ENCODE results near the gene ZDHHC14. TPM values are rescaled to one million over a fixed set of nuclear protein-coding genes. Genes with fewer than 3 reads are reported as not detected.

ZDHHC14 gene
- total RNA-seq, 1 experiment from 2014 or later: 1.7 TPM

GRCh38 chr6:157632821-157633220, 251.8 kb downstream of the ZDHHC14 start:
- H3K4me1 Mint-ChIP-seq: peaks cover 14 to 27% of the 10 kb centered on the region in 2 experiments
- Histone ChIP-seq H2AFZ (ENCODE audit: low read length) (no peak overlapping the region), H3K14ac (ENCODE audit: insufficient read depth, low read length) (no peak overlapping the region), H3T11ph (ENCODE audit: low read length) (no peak overlapping the region), H2BK20ac (ENCODE audit: low read depth, low read length, poor library complexity, severe bottlenecking) (no peak overlapping the region), H3K79me1 (ENCODE audit: insufficient read depth, low read depth, low read length, poor library complexity, severe bottlenecking) (no peaks in the 10 kb centered on the region), H4K20me1 (ENCODE audit: control insufficient read depth, insufficient read depth, insufficient read length) (no peaks in the 10 kb centered on the region), H3K27ac (ENCODE audit: insufficient read length, low read depth, low read length) (no peak overlapping the region), H3K18ac (ENCODE audit: insufficient read length, low read depth, low read length) (no peak overlapping the region), H3K9me3 (ENCODE audit: control insufficient read depth, low read depth, low read length) (no peaks in the 10 kb centered on the region), H4K91ac (ENCODE audit: insufficient read length, low read depth, low read length) (no peak overlapping the region), H3K79me2 (ENCODE audit: insufficient read depth, low read length) (no peaks in the 10 kb centered on the region), H3K27me3 (ENCODE audit: insufficient read depth, low read length) (no peaks in the 10 kb centered on the region), H2BK12ac (ENCODE audit: insufficient read length, low read depth, low read length) (no peak overlapping the region), H3K56ac (ENCODE audit: insufficient read length, low read depth, low read length) (no peak overlapping the region), H3K23ac (ENCODE audit: insufficient read length, low read depth, low read length) (no peak overlapping the region), H2AK5ac (ENCODE audit: insufficient read length, low read length) (no peak overlapping the region), H3K4me2 (ENCODE audit: insufficient read depth, insufficient read length, low read length) (no peak overlapping the region), H4K8ac (replicated peaks; ENCODE audit: insufficient read length, low read depth, low read length) (no peak overlapping the region), H3K4me1 (ENCODE audit: insufficient read depth, low read length) (peaks cover 8% of the 10 kb centered on the region; the same call in 1 of the 2 replicates), H2BK5ac (ENCODE audit: insufficient read length, low read length) (no peak overlapping the region), H2BK120ac (ENCODE audit: low read depth, low read length, poor library complexity, severe bottlenecking) (no peak overlapping the region), H4K5ac (ENCODE audit: insufficient read length, low read depth, low read length) (no peak overlapping the region), H3K4ac (ENCODE audit: low read depth, low read length) (no peak overlapping the region), H3K23me2 (ENCODE audit: insufficient read length, low read depth, low read length, poor library complexity, severe bottlenecking) (no peaks in the 10 kb centered on the region), H2BK15ac (ENCODE audit: low read depth, low read length) (no peak overlapping the region), H3K9ac (ENCODE audit: extremely low read depth, insufficient read length, low read length) (no peak overlapping the region)
- no peaks in the 10 kb centered on the region for H3K36me3 Mint-ChIP-seq (ENCODE audit: insufficient read depth in 1 of 3, low read depth in 3 of 3)
- TF ChIP-seq, protein P1, sequence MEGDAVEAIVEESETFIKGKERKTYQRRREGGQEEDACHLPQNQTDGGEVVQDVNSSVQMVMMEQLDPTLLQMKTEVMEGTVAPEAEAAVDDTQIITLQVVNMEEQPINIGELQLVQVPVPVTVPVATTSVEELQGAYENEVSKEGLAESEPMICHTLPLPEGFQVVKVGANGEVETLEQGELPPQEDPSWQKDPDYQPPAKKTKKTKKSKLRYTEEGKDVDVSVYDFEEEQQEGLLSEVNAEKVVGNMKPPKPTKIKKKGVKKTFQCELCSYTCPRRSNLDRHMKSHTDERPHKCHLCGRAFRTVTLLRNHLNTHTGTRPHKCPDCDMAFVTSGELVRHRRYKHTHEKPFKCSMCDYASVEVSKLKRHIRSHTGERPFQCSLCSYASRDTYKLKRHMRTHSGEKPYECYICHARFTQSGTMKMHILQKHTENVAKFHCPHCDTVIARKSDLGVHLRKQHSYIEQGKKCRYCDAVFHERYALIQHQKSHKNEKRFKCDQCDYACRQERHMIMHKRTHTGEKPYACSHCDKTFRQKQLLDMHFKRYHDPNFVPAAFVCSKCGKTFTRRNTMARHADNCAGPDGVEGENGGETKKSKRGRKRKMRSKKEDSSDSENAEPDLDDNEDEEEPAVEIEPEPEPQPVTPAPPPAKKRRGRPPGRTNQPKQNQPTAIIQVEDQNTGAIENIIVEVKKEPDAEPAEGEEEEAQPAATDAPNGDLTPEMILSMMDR (conservative IDR thresholded peaks at IDR 0.05): no peak
- H3K9me3 Mint-ChIP-seq: no peaks in the 10 kb centered on the region
- no peak for DNase-seq
- H3K27me3 Mint-ChIP-seq (ENCODE audit: low read depth): no peaks in the 10 kb centered on the region
- WGBS (ENCODE audit: extremely low coverage, insufficient read length, low lambda C conversion rate): no CpG with 5 or more reads among the region's 5 CpGs
- H3K4me3 Mint-ChIP-seq: no peak overlapping the region
- H3K27ac Mint-ChIP-seq: no peak overlapping the region

Data from H9 (cell line).